GM13977 (cell line): ENCODE measurements around the gene ST6GALNAC3.
"Not testable (repeated sequence)": the region's sequence is repeated elsewhere in the genome, so short reads cannot be mapped to it uniquely, and the experiment has no call there.

Source experiments
- DNase-seq: peaks from one replicate; pipeline ENCODE4 v3.0.0; 2012; ENCODE audit warnings: low spot score
- in situ Hi-C: fragments of 300-500 bp; cut with MboI; formaldehyde crosslinking; loops from one replicate; pipeline ENCODE4 v1.12.0; 2022; ENCODE audit warnings: low sequenced_read_pairs, low pct_unique_long_range_greater_than_20kb, mixed read lengths, inconsistent platforms; ENCODE audit not compliant: unreplicated experiment
- TF ChIP-seq, protein P1 (sequence below): IDR thresholded peaks from 2 replicates; pipeline ENCODE4 v1.5.1; 2012; ENCODE audit warnings: mild to moderate bottlenecking, control low read depth; ENCODE audit not compliant: insufficient read depth; ENCODE audit errors: extremely low read depth, missing control alignments

ST6GALNAC3 gene

GRCh38 chr1:76337542-76338219, 263.1 kb downstream of the ST6GALNAC3 start:
- in situ Hi-C loops: loop anchor here (25.0 kb wide), 1 partner anchor 800 kb away; no protein-coding TSS in a partner anchor
- no peak for DNase-seq
- TF ChIP-seq, protein P1, sequence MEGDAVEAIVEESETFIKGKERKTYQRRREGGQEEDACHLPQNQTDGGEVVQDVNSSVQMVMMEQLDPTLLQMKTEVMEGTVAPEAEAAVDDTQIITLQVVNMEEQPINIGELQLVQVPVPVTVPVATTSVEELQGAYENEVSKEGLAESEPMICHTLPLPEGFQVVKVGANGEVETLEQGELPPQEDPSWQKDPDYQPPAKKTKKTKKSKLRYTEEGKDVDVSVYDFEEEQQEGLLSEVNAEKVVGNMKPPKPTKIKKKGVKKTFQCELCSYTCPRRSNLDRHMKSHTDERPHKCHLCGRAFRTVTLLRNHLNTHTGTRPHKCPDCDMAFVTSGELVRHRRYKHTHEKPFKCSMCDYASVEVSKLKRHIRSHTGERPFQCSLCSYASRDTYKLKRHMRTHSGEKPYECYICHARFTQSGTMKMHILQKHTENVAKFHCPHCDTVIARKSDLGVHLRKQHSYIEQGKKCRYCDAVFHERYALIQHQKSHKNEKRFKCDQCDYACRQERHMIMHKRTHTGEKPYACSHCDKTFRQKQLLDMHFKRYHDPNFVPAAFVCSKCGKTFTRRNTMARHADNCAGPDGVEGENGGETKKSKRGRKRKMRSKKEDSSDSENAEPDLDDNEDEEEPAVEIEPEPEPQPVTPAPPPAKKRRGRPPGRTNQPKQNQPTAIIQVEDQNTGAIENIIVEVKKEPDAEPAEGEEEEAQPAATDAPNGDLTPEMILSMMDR: no peak

- in situ Hi-C loops: loop anchor here (25.0 kb wide), 1 partner anchor 797 kb away; no protein-coding TSS in a partner anchor
- DNase-seq: no peak
- TF ChIP-seq, protein P1: no peak
Measured at GRCh38 chr1:76340056-76340455, 265.5 kb downstream of the ST6GALNAC3 start.

- not testable (repeated sequence) for DNase-seq
- in situ Hi-C loops: loop anchor here (25.0 kb wide), 1 partner anchor 795 kb away; no protein-coding TSS in a partner anchor
Measured at GRCh38 chr1:76341816-76342215, 267.3 kb downstream of the ST6GALNAC3 start.

- no peak for DNase-seq
- TF ChIP-seq, protein P1: no peak
- in situ Hi-C loops: loop anchor here (25.0 kb wide), 1 partner anchor 794 kb away; no protein-coding TSS in a partner anchor
Measured at GRCh38 chr1:76343356-76343755, 268.8 kb downstream of the ST6GALNAC3 start.

- in situ Hi-C loops: no loop called here
- DNase-seq: no peak
- TF ChIP-seq, protein P1: no peak
Measured at GRCh38 chr1:76351655-76352054, 277.1 kb downstream of the ST6GALNAC3 start.

- TF ChIP-seq, protein P1: no peak
- DNase-seq: no peak
- in situ Hi-C loops: no loop called here
Measured at GRCh38 chr1:76352741-76353435, 278.3 kb downstream of the ST6GALNAC3 start.

- no peak for DNase-seq
- in situ Hi-C loops: no loop called here
- TF ChIP-seq, protein P1: no peak
Measured at GRCh38 chr1:76354236-76354635, 279.7 kb downstream of the ST6GALNAC3 start.
